Sigmoid colon (tissue), 7 donors: ENCODE measurements around the gene BRAF. TPM values are rescaled to one million over a fixed set of nuclear protein-coding genes. Genes with fewer than 3 reads are reported as not detected.
A peak's percentile ranks its signal among the peaks of the same experiment; 100 is the strongest.

ENCODE experiments used
- DNase-seq: peaks from one replicate; pipeline ENCODE4 v3.0.0-alpha.2; 2019
- H3K27ac ChIP-seq, 4 donors: fragments of 200-600 bp; sonication (generic); one replicate each; pipeline ENCODE4 v1.5.1; 2016 to 2019; ENCODE audit warnings: mild to moderate bottlenecking in 1 of 4
- H3K27me3 ChIP-seq, 3 donors: fragments of 200-600 bp; sonication (generic); one replicate each; pipeline ENCODE4 v1.5.1; 2019; ENCODE audit warnings: mild to moderate bottlenecking in 1 of 3
- H3K36me3 ChIP-seq, 4 donors: fragments of 200-600 bp; sonication (generic); one replicate each; pipeline ENCODE4 v1.5.1; 2016 to 2019
- H3K4me1 ChIP-seq, 4 donors: fragments of 200-600 bp; sonication (generic); one replicate each; pipeline ENCODE4 v1.5.1; 2017 to 2019
- H3K4me3 ChIP-seq, 4 donors: fragments of 200-600 bp; sonication (generic); one replicate each; pipeline ENCODE4 v1.5.1; 2017 to 2019; ENCODE audit warnings: mild to moderate bottlenecking in 2 of 4, moderate library complexity in 1 of 4
- H3K9me3 ChIP-seq, 4 donors: fragments of 200-600 bp in 3 of 4; sonication (generic) in 3 of 4; one replicate each; pipeline versions ENCODE4 v1.5.1 to v1.6.1; 2013 to 2019
- EP300 ChIP-seq, 4 donors: sonication (generic); formaldehyde crosslinking; IDR thresholded peaks; one replicate each; pipeline ENCODE4 v1.6.1; 2017; ENCODE audit warnings: antibody characterized with exemption in 4 of 4
- POLR2A ChIP-seq, 2 donors: fragments of 450-650 bp; IDR thresholded peaks; one replicate each; pipeline ENCODE4 v1.6.1; 2016; ENCODE audit warnings: antibody characterized with exemption in 2 of 2, mild to moderate bottlenecking in 2 of 2, moderate library complexity in 2 of 2
- POLR2AphosphoS5 ChIP-seq, 4 donors: sonication (generic); formaldehyde crosslinking; IDR thresholded peaks; one replicate each; pipeline ENCODE4 v1.6.1; 2017; ENCODE audit warnings: antibody characterized with exemption in 4 of 4
- WGBS, 2 donors: extraction: QIAGEN DNeasy Blood & Tissue Kit; methylation state at CpG; one replicate each; pipeline ENCODE4 v1.1.7; 2013; 5-methylcytosine and 5-hydroxymethylcytosine counted together
- intact Hi-C: fragments of 100-400 bp; cut with DNase I; formaldehyde crosslinking; loops from one replicate; pipeline ENCODE4 v1.15.1; 2023
- polyA plus RNA-seq, 3 donors: library from polyadenylated mRNA; stranded (reverse); fragments of 200-250 nt; gene quantifications; one replicate each; pipeline ENCODE4 v1.2.3, GENCODE V29; 2013
- total RNA-seq, 4 donors: library from RNA; depleted of rRNA; stranded (reverse); fragments of >200 nt; gene quantifications; one replicate each; pipeline ENCODE4 v1.1.0, GENCODE V29; 2016
- TF ChIP-seq, protein P1 (sequence below), 4 experiments: fragments of 450-650 bp in 3 of 4; fragments of 200-600 bp in 1 of 4; IDR thresholded peaks; one replicate each; pipeline ENCODE4 v1.5.1; 2016 to 2019; ENCODE audit warnings: antibody characterized with exemption in 4 of 4, mild to moderate bottlenecking in 3 of 4, moderate library complexity in 2 of 4
- donor health status: healthy with polysubstance abuse.
- donor health status: Bipolar disorder and iron deficiency.
- donor health status: healthy.

BRAF gene
- total and polyA plus RNA-seq, 7 donors = 4.8 to 64.8 (median 43.1) TPM

DNA sequence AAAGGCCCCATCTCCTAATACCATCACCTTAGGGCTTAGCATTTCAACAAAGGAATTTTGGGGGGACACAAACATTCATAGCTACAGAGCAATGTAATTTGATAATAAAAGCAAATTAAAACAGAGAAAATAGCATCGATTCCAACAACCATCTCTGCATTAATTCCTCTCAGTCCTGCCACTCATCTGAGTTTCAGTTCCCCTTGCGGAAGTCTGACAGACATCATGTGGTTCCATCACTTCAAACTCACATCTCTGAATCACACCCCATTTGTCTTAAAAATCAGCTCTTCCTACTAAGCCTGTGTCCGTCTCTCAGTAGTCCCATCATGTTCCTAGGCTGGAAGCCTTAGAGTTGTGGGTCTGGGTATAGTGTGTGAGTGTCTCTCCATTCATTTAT is 248.4 kb downstream of the BRAF start:
- WGBS, 2 donors = 65 to 89% methylated on average over 3 of the region's 3 CpGs

DNA sequence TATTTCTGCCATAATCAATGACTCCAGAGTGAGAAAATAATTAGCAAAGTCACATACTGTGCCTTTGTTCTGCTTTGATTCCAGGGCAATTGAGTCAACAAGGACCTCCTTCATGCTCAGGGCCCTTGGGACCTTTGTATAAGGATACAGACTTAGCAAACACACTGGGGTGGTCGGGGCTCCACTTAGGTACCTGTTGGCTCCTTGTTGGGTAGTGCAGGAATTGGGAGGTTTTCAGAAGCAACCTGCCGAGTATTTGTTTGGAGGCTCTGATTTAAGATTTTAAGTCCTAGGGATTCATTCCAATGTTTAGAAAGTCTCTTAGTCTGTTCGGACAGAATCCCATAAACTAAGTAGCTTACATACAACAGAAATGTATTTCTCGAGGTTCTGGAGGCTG is 249.0 kb downstream of the BRAF start:
- Histone ChIP-seq H3K36me3 (peaks cover 0 to 31% (median 12%) of the 10 kb centered on the region in 4 donors), H3K27me3 (no peaks in the 10 kb centered on the region), H3K4me3 (no peak overlapping the region), H3K27ac (peak overlapping the region in 3 of 4 donors; percentile 79 to 87 (median 83)), H3K4me1 (peaks cover 0 to 35% (median 29%) of the 10 kb centered on the region in 4 donors), H3K9me3 (no peaks in the 10 kb centered on the region)
- intact Hi-C loops = loop anchor here (10.0 kb wide), 2 partner anchors 501 to 859 kb away; partner anchors contain the start of gene KDM7A
- TF ChIP-seq POLR2AphosphoS5 (IDR thresholded peaks at IDR 0.05) = no peak
- TF ChIP-seq EP300 (IDR thresholded peaks at IDR 0.05) = no peak
- no peak for TF ChIP-seq POLR2A (IDR thresholded peaks at IDR 0.05)
- TF ChIP-seq, protein P1, sequence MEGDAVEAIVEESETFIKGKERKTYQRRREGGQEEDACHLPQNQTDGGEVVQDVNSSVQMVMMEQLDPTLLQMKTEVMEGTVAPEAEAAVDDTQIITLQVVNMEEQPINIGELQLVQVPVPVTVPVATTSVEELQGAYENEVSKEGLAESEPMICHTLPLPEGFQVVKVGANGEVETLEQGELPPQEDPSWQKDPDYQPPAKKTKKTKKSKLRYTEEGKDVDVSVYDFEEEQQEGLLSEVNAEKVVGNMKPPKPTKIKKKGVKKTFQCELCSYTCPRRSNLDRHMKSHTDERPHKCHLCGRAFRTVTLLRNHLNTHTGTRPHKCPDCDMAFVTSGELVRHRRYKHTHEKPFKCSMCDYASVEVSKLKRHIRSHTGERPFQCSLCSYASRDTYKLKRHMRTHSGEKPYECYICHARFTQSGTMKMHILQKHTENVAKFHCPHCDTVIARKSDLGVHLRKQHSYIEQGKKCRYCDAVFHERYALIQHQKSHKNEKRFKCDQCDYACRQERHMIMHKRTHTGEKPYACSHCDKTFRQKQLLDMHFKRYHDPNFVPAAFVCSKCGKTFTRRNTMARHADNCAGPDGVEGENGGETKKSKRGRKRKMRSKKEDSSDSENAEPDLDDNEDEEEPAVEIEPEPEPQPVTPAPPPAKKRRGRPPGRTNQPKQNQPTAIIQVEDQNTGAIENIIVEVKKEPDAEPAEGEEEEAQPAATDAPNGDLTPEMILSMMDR (IDR thresholded peaks at IDR 0.05) = no peak
- DNase-seq = peak; percentile 47
- WGBS, 2 donors = 79 to 81% methylated on average over 4 of the region's 4 CpGs

More for the DNA sequence above, 248.4 kb downstream of the BRAF start:
- H3K36me3 ChIP-seq = peaks cover 0 to 37% (median 15%) of the 10 kb centered on the region in 4 donors
- H3K9me3 ChIP-seq = no peaks in the 10 kb centered on the region
- H3K4me3 ChIP-seq = no peak overlapping the region
- no peaks in the 10 kb centered on the region for H3K27me3 ChIP-seq
- intact Hi-C loops = loop anchor here (10.0 kb wide), 2 partner anchors 502 to 858 kb away; partner anchors contain the start of gene KDM7A
- peak overlapping the region in 2 of 4 donors; percentile 79 to 83 for H3K27ac ChIP-seq
- TF ChIP-seq EP300 (IDR thresholded peaks at IDR 0.05) = no peak
- peaks cover 0 to 35% (median 29%) of the 10 kb centered on the region in 4 donors for H3K4me1 ChIP-seq
- DNase-seq = peak; percentile 32

DNA sequence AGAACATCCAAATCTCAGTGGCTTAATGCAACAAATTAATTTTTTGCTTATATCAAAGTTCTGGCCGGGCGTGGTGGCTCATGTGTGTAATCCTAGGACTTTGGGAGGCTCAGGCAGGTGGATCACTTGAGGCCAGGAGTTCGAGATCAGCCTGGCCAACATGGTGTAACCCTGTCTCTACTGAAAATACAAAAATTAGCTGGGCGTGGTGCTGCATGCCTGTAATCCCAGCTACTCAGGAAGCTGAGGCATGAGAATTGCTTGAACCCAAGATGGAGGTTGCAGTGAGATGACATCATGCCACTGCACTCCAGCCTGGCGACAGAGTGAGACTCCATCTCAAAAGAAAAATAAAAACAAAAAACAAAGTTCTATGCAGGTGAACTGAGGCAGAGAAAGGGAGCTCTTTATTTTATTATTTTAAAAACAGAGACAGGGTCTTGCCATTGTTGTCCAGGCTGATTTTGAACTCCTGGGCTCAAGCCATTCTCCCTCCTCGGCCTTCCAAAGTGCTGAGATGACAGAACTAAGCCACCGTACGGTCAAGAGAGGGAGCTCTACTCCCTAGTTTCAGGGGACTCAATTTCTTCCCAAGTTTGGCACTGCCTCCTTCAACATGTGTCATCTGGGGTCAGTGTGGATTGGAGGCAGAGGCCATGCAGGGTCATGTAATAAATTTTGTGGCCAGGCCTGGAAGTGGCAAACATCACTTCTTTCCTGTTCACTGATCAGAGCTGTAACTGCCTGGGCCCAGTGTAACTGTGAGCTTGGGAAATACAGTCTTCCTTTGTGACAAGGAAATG is 249.6 kb downstream of the BRAF start:
- H3K9me3 ChIP-seq = no peaks in the 10 kb centered on the region
- H3K27ac ChIP-seq = peak overlapping the region in 3 of 4 donors; percentile 79 to 87 (median 83)
- intact Hi-C loops = loop anchor here (1.0 to 10.0 kb wide), 4 partner anchors 22 to 860 kb away; partner anchors contain the start of genes KDM7A and MRPS33
- TF ChIP-seq POLR2A (IDR thresholded peaks at IDR 0.05) (no peak), POLR2AphosphoS5 (IDR thresholded peaks at IDR 0.05) (peak in 2 of 4 donors; percentile 53), EP300 (IDR thresholded peaks at IDR 0.05) (no peak)
- TF ChIP-seq, protein P1 (IDR thresholded peaks at IDR 0.05) = peak in 3 of 4 experiments; percentile 5 to 38 (median 17)
- peak; percentile 68 for DNase-seq
- H3K27me3 ChIP-seq = no peaks in the 10 kb centered on the region
- H3K4me3 ChIP-seq = no peak overlapping the region
- peaks cover 0 to 25% (median 6%) of the 10 kb centered on the region in 4 donors for H3K36me3 ChIP-seq
- H3K4me1 ChIP-seq = peaks cover 0 to 35% (median 29%) of the 10 kb centered on the region in 4 donors
- WGBS, 2 donors = 50 to 65% methylated on average over 8 of the region's 8 CpGs

DNA sequence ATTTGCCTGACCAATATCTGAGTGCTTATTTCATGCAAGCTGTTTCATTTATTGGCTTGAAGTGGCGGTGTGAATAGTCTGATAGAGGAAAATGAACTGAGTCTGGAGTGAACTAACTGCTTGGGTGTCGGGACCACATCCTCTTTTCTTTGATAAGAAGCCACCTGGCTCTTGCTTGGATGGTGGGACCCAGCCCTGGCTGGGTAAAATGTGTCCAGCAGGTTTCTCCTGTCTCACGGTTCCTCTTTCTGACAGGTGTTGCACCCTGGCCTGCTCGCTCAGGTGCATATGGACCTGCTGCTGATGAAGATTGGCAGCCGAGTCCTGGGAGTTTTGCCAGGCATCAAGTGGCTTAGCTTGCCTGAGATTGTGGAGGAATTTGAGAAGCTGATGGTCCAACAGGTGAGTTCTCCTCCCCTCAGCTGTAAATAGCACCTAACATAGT is 250.4 kb downstream of the BRAF start:
- Histone ChIP-seq H3K4me3 (no peak overlapping the region), H3K9me3 (no peaks in the 10 kb centered on the region), H3K36me3 (peaks cover 0 to 18% (median 4%) of the 10 kb centered on the region in 4 donors), H3K27me3 (no peaks in the 10 kb centered on the region), H3K27ac (peak overlapping the region; percentile 79 to 87 (median 82)), H3K4me1 (peaks cover 0 to 35% (median 29%) of the 10 kb centered on the region in 4 donors)
- DNase-seq = peak; percentile 40
- TF ChIP-seq, protein P1 (IDR thresholded peaks at IDR 0.05) = no peak
- intact Hi-C loops = loop anchor here (1.0 to 10.0 kb wide), 4 partner anchors 23 to 860 kb away; partner anchors contain the start of genes KDM7A and MRPS33
- WGBS, 2 donors = 20 to 60% methylated on average over 5 of the region's 5 CpGs

DNA sequence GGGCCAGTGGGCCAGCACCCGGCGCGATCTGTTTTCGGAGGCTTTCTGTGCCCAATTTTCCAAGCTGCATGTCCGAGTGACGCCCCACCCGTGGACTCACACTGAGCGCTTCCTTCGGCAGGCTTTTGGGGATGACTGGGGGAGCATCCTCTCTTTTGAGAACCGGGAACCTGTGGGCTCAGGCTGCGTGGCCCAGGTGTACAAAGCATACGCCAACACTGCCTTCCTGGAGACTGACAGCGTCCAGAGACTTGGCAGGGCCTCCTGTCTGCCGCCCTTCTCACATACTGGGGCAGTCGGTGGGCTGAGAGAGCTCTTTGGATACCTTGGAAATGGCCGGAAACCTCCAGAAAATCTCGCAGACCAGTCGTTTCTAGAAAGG is 251.0 kb downstream of the BRAF start:
- no peaks in the 10 kb centered on the region for H3K9me3 ChIP-seq
- H3K36me3 ChIP-seq = peaks cover 0 to 12% (median under 1%) of the 10 kb centered on the region in 4 donors
- H3K4me3 ChIP-seq = peak overlapping the region; percentile 53 to 79 (median 74)
- 7 to 36% methylated on average over 18 of the region's 18 CpGs for WGBS, 2 donors
- TF ChIP-seq POLR2AphosphoS5 (IDR thresholded peaks at IDR 0.05) (no peak), POLR2A (IDR thresholded peaks at IDR 0.05) (no peak), EP300 (IDR thresholded peaks at IDR 0.05) (no peak)
- TF ChIP-seq, protein P1 (IDR thresholded peaks at IDR 0.05) = no peak
- intact Hi-C loops = loop anchor here (1.0 to 10.0 kb wide), 4 partner anchors 24 to 861 kb away; partner anchors contain the start of genes KDM7A and MRPS33
- no peaks in the 10 kb centered on the region for H3K27me3 ChIP-seq
- DNase-seq = peak; percentile 72
- H3K4me1 ChIP-seq = peaks cover 0 to 35% (median 29%) of the 10 kb centered on the region in 4 donors
- peak overlapping the region; percentile 79 to 87 (median 82) for H3K27ac ChIP-seq
